ENCODE results near the gene RNU11. TPM values are rescaled to one million over a fixed set of nuclear protein-coding genes. Genes with fewer than 3 reads are reported as not detected.

Gene RNU11
- total RNA-seq, 2 experiments from 2014 or later: not detected

DNA sequence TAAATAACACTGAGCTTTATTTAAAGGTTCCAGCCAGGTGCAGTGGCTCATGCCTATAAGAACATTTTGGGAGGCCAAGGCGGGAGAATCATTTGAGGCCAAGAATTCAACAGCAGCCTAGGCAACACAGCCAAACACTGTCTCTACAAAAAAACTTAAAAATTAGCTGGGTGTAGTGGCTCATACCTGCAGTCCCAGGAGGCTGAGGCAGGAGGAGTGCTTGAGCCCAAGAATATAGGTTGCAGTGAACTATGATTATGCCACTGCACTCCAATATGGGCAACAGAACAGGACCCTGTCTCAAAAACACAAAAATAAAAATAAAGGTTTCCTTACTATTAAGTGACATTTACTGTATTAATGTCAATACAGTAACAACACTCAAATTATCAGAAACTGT lies 7.6 kb upstream of the RNU11 start:
- Histone ChIP-seq H3K4me1 (ENCODE audit: insufficient read depth, low read length) (peaks cover 44% of the 10 kb centered on the region), H3K27ac (ENCODE audit: low read depth in 1 of 2, low read length in 2 of 2) (no peak overlapping the region), H3K36me3 (ENCODE audit: insufficient read depth, low read length) (peaks cover 5% of the 10 kb centered on the region), H3K27me3 (ENCODE audit: control insufficient read depth in 1 of 2, insufficient read depth in 2 of 2, low read length in 2 of 2) (no peaks in the 10 kb centered on the region), H3K9me3 (ENCODE audit: control insufficient read depth in 1 of 2, insufficient read depth in 1 of 2, low read length in 2 of 2) (no peaks in the 10 kb centered on the region), H3K4me3 (ENCODE audit: low read length) (no peak overlapping the region)
- POLR2A ChIA-PET: interaction anchor here (0.7 to 5.7 kb wide), 4 partner anchors 29 to 651 kb away, joined by 3 to 198 read pairs (median 140); partner anchors contain the start of genes GMEB1 and YTHDF2
- ATAC-seq (ENCODE audit: poor library complexity): peak; percentile 15
- H3K36me3 Mint-ChIP-seq (ENCODE audit: low read depth): peaks cover 18% of the 10 kb centered on the region
- TF ChIP-seq, protein P1, sequence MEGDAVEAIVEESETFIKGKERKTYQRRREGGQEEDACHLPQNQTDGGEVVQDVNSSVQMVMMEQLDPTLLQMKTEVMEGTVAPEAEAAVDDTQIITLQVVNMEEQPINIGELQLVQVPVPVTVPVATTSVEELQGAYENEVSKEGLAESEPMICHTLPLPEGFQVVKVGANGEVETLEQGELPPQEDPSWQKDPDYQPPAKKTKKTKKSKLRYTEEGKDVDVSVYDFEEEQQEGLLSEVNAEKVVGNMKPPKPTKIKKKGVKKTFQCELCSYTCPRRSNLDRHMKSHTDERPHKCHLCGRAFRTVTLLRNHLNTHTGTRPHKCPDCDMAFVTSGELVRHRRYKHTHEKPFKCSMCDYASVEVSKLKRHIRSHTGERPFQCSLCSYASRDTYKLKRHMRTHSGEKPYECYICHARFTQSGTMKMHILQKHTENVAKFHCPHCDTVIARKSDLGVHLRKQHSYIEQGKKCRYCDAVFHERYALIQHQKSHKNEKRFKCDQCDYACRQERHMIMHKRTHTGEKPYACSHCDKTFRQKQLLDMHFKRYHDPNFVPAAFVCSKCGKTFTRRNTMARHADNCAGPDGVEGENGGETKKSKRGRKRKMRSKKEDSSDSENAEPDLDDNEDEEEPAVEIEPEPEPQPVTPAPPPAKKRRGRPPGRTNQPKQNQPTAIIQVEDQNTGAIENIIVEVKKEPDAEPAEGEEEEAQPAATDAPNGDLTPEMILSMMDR (IDR thresholded peaks at IDR 0.05): peak; percentile 39
- H3K9me3 Mint-ChIP-seq: no peaks in the 10 kb centered on the region
- peak in 11 of 14 experiments; percentile 15 to 69 (median 30) for DNase-seq
- CTCF ChIA-PET: interaction anchor here (0.9 to 2.0 kb wide), 4 partner anchors 60 to 236 kb away, joined by 3 to 11 read pairs (median 6); partner anchors contain the start of gene YTHDF2
- peak overlapping the region; percentile 97 for H3K27ac Mint-ChIP-seq
- intact Hi-C loops (cut with DNase I, micrococcal nuclease): loop anchor here (1.0 to 10.0 kb wide), 7 partner anchors 54 to 396 kb away; partner anchors contain the start of gene RCC1 (in 1 of the 2)
- H3K4me3 Mint-ChIP-seq: peak overlapping the region; percentile 92
- peaks cover 58% of the 10 kb centered on the region for H3K4me1 Mint-ChIP-seq (ENCODE audit: low read depth)
- no peaks in the 10 kb centered on the region for H3K27me3 Mint-ChIP-seq

DNA sequence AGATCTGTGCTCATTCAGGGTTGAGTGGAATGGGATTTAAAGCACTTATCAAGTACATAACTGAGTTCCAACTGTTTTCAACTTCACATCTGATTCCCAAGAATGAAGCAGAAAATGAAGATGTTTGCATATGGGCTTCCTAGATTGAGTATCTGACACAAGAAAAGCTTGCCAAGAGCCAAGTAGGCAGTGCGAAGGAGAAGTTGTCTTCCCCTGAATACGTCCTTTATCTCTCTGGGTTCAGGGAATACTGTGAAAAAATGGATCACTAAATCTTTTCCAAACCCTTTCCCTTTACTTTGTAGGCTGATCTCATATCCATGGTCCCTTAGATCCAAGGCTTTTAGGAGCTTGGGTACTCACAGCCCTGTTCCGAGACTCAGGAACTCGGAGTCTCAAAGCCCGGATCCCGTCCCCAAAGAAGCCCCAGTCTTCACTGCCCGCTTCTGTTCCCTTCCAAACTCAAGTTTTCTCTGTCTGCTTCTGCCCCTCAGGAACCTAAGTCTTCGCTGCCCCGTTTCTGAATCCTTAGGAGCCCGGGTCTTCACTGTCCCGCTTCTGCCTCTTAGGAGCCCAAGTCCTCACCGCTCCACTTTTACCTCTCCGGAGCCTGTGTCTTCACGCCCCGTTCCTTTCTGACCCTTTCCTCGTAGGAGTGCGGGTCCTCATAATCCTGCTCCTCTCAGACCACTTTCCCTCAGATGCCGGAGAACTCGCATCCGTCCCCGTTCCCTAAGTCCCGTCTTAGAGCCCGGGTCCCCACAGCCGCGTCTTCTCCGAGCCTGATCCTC lies 6.1 kb upstream of the RNU11 start:
- POLR2A ChIA-PET: interaction anchor here (0.6 to 5.7 kb wide), 31 partner anchors 19 to 1752 kb away, joined by 3 to 198 read pairs (median 5); partner anchors contain the start of genes EPB41, GMEB1, GPN2 and MED18
- TF ChIP-seq, protein P1 (IDR thresholded peaks at IDR 0.05): no peak

DNA sequence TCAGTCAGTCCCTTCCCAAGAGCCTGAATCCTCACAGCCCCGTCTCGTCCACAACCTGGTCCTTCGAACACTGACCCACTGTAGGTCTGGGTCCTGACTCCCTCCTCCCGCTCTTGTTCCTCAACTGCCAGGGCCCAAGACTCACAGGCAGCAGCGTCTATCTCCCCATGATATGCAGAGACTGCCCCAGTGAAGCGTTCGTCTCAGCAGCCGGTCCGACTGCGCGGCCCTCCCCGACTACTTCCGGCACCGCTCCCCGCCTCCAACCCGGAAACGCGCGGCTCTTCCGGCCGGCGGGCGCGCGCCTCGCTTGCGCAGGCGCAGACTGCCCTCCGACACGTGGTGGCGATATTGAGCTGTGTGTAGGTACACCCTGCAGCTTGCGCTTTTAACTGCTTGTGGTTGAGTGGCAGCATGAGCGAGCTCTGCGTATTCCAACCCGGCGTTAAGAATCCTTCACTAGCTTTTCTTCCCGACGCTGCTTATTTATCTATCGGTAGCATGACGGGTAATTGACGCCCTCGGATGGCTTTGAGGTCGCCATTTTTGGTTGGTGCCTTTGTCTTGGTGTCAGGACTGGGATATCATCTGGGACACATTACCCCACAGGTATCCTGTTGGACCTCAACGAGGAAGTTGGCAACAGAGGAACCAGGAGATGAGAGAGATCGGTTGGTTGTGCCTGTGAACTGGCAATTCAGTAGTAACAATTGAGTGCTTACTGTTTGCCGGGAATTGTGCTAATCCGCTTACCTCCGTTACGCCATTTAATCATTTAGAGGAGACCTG lies 5.4 kb upstream of the RNU11 start, which contains the start of gene TAF12:
Gene TAF12, minus strand, starts transcription at position 221 of the 789 bp plus-strand sequence. CDS start 20,986 bp downstream, outside the sequence.
- Histone ChIP-seq H3K9me3 (ENCODE audit: control insufficient read depth in 1 of 2, insufficient read depth in 1 of 2, low read length in 2 of 2) (no peaks in the 10 kb centered on the region), H3K27ac (ENCODE audit: low read depth in 1 of 2, low read length in 2 of 2) (peak within 1 kb of the TSS; percentile 94), H3K4me3 (ENCODE audit: low read length) (peak within 1 kb of the TSS; percentile 99), H3K36me3 (ENCODE audit: insufficient read depth, low read length) (no peaks in the 10 kb centered on the region), H3K27me3 (ENCODE audit: control insufficient read depth in 1 of 2, insufficient read depth in 2 of 2, low read length in 2 of 2) (no peaks in the 10 kb centered on the region), H3K4me1 (ENCODE audit: insufficient read depth, low read length) (peaks cover 54% of the 10 kb centered on the region)
- Mint-ChIP-seq H3K36me3 (ENCODE audit: low read depth) (peaks cover 18% of the 10 kb centered on the region), H3K9me3 (no peaks in the 10 kb centered on the region), H3K4me3 (peak within 1 kb of the TSS; percentile 92), H3K4me1 (ENCODE audit: low read depth) (peaks cover 62% of the 10 kb centered on the region), H3K27ac (peak within 1 kb of the TSS; percentile 97), H3K27me3 (no peaks in the 10 kb centered on the region)
- intact Hi-C loops (cut with DNase I, micrococcal nuclease): loop anchor here (1.0 to 10.0 kb wide), 11 partner anchors 25 to 554 kb away; partner anchors contain the start of genes GMEB1 (in 2 of the 2), SRSF4 (in 2 of the 2), YTHDF2 (in 2 of the 2) and EYA3 (in 1 of the 2)
- ATAC-seq (ENCODE audit: poor library complexity) (peak; percentile 81), DNase-seq (peak; percentile 87 to 98 (median 92))
- POLR2A ChIA-PET: interaction anchor here (0.6 to 5.7 kb wide), 40 partner anchors 13 to 1753 kb away, joined by 3 to 198 read pairs (median 4); partner anchors contain the start of genes ATP5IF1, EPB41, GMEB1 and GPN2
- TF ChIP-seq, protein P1 (IDR thresholded peaks at IDR 0.05): peak; percentile 63
- CTCF ChIA-PET: interaction anchor here (0.8 to 2.8 kb wide), 10 partner anchors 8 to 537 kb away, joined by 3 to 43 read pairs (median 4); partner anchors contain the start of genes GMEB1 and YTHDF2

More for the DNA sequence above, 6.1 kb upstream of the RNU11 start:
- H3K4me1 ChIP-seq (ENCODE audit: insufficient read depth, low read length): peaks cover 46% of the 10 kb centered on the region
- Mint-ChIP-seq H3K36me3 (ENCODE audit: low read depth) (peaks cover 18% of the 10 kb centered on the region), H3K27me3 (no peaks in the 10 kb centered on the region), H3K4me3 (peak overlapping the region; percentile 92), H3K4me1 (ENCODE audit: low read depth) (peaks cover 56% of the 10 kb centered on the region), H3K9me3 (no peaks in the 10 kb centered on the region), H3K27ac (peak overlapping the region; percentile 97)
- DNase-seq: peak in 2 of 14 experiments; percentile 6 to 8
- no peaks in the 10 kb centered on the region for H3K27me3 ChIP-seq (ENCODE audit: control insufficient read depth in 1 of 2, insufficient read depth in 2 of 2, low read length in 2 of 2)
- H3K4me3 ChIP-seq (ENCODE audit: low read length): peak overlapping the region; percentile 99
- ATAC-seq (ENCODE audit: poor library complexity): peak; percentile 15
- no peaks in the 10 kb centered on the region for H3K36me3 ChIP-seq (ENCODE audit: insufficient read depth, low read length)
- no peaks in the 10 kb centered on the region for H3K9me3 ChIP-seq (ENCODE audit: control insufficient read depth in 1 of 2, insufficient read depth in 1 of 2, low read length in 2 of 2)
- peak overlapping the region; percentile 94 for H3K27ac ChIP-seq (ENCODE audit: low read depth in 1 of 2, low read length in 2 of 2)
- intact Hi-C loops (cut with DNase I, micrococcal nuclease): loop anchor here (2.0 to 10.0 kb wide), 7 partner anchors 53 to 553 kb away; partner anchors contain the start of genes SRSF4 (in 2 of the 2), EYA3 (in 1 of the 2) and RCC1 (in 1 of the 2)
- CTCF ChIA-PET: interaction anchor here (0.9 to 2.8 kb wide), 7 partner anchors 26 to 538 kb away, joined by 3 to 43 read pairs (median 11); partner anchors contain the start of genes GMEB1 and YTHDF2
